HepG2 (cell line): ENCODE data around the gene DNAJB5. TPM values are rescaled to one million over a fixed set of nuclear protein-coding genes. Genes with fewer than 3 reads are reported as not detected.

Experiments used
- ATAC-seq: fragments of 200-7000 bp; cut with Tn5 transposase; 3 replicates; pipeline ENCODE4 v1.9.1; 2020; ENCODE audit warnings: mild to moderate bottlenecking, moderate library complexity
- BruUV-seq: library from RNA; stranded (reverse); fragments of 400-500 nt; replicated peaks from 2 replicates; lab custom pipeline; 2021; lab: Mats Ljungman, UMichigan
- CTCF ChIA-PET: fragments of 300-600 bp; formaldehyde crosslinking; extraction: SDS; loops from one replicate; lab custom pipeline; 2021; ENCODE audit warnings: low total read pairs, inconsistent platforms, low intra/inter-chr PET ratio; lab: Yijun Ruan, JAX
- POLR2A ChIA-PET: fragments of 350-600 bp; sonication (Branson Sonifier 250); formaldehyde crosslinking; loops from one replicate; lab custom pipeline; 2020; ENCODE audit warnings: antibody characterized with exemption, inconsistent platforms; lab: Yijun Ruan, JAX
- DNase-seq: peaks from one replicate; pipeline ENCODE4 v3.0.0-alpha.2; 2015; ENCODE audit warnings: low spot score
- FAIRE-seq: peaks from 3 replicates; lab custom pipeline; 2011; peaks lifted over from hg19 to GRCh38; lab: Jason Lieb, UNC
- H2AFZ ChIP-seq: one replicate; pipeline ENCODE4 v1.6.1; 2011; ENCODE audit warnings: low read length, inconsistent platforms
- H3K27ac ChIP-seq: fragments of 300-600 bp; 3 replicates; pipeline ENCODE4 v1.8.0; 2011; ENCODE audit warnings: mixed run types, mild to moderate bottlenecking, mixed read lengths, low read length, inconsistent platforms; ENCODE audit not compliant: insufficient read depth; ENCODE audit errors: extremely low read length
- H3K27me3 ChIP-seq, 2 experiments: fragments of 200-600 bp in 1 of 2; 2 replicates in 1 of 2; 3 replicates in 1 of 2; pipeline versions ENCODE4 v1.6.0 to v1.8.0; 2011; ENCODE audit warnings: low read length in 2 of 2, mild to moderate bottlenecking in 2 of 2, moderate library complexity in 2 of 2, inconsistent platforms in 1 of 2; ENCODE audit not compliant: insufficient read depth in 2 of 2, control insufficient read depth in 1 of 2
- H3K36me3 ChIP-seq, 2 experiments: fragments of 200-600 bp in 1 of 2; replicated peaks in 1 of 2; 2 replicates in 1 of 2; 3 replicates in 1 of 2; pipeline versions ENCODE4 v1.5.1 to v1.8.0; 2011; ENCODE audit warnings: low read length in 2 of 2, inconsistent platforms in 1 of 2; ENCODE audit not compliant: insufficient read depth in 2 of 2, control insufficient read depth in 1 of 2
- H3K4me1 ChIP-seq: 2 replicates; pipeline ENCODE4 v1.5.1; 2012; ENCODE audit warnings: low read length, inconsistent platforms; ENCODE audit not compliant: insufficient read depth
- H3K4me2 ChIP-seq: 2 replicates; pipeline ENCODE4 v1.6.0; 2011; ENCODE audit warnings: low read depth, low read length, inconsistent platforms
- H3K4me3 ChIP-seq, 3 experiments: fragments of 200-600 bp in 1 of 3; sonication (generic), shearing (Covaris generic) in 1 of 3; replicated peaks in 1 of 3; 2 replicates each; pipeline ENCODE4 v1.5.1; 2011 to 2016; ENCODE audit warnings: low read length in 3 of 3, inconsistent platforms in 2 of 3, low read depth in 2 of 3, mild to moderate bottlenecking in 2 of 3, control low read depth in 1 of 3, mixed read lengths in 1 of 3; ENCODE audit not compliant: insufficient read depth in 1 of 3
- H3K79me2 ChIP-seq: one replicate; pipeline ENCODE4 v1.6.1; 2011; ENCODE audit warnings: low read length, inconsistent platforms; ENCODE audit not compliant: insufficient read depth
- H3K9ac ChIP-seq: 2 replicates; pipeline ENCODE4 v1.6.0; 2011; ENCODE audit warnings: mild to moderate bottlenecking, low read depth, low read length, inconsistent platforms; ENCODE audit not compliant: insufficient read depth
- H3K9me3 ChIP-seq: 2 replicates; pipeline ENCODE4 v1.5.1; 2012; ENCODE audit warnings: mild to moderate bottlenecking, low read length
- H4K20me1 ChIP-seq: 2 replicates; pipeline ENCODE4 v1.6.0; 2011; ENCODE audit warnings: inconsistent platforms, mild to moderate bottlenecking, low read length, moderate library complexity; ENCODE audit not compliant: insufficient read depth
- BORCS8-MEF2B ChIP-seq: sonication (generic); formaldehyde crosslinking; IDR thresholded peaks from 2 replicates; pipeline ENCODE4 v1.8.0; 2022; ENCODE audit warnings: mild to moderate bottlenecking, missing genetic modification reagents
- CHD4 ChIP-seq: fragments of 200-600 bp; sonication (generic); IDR thresholded peaks from 2 replicates; pipeline ENCODE4 v1.7.0; 2017; ENCODE audit warnings: mild to moderate bottlenecking, low read length, borderline replicate concordance
- MAFK ChIP-seq, 2 experiments: IDR thresholded peaks in 1 of 2; conservative IDR thresholded peaks in 1 of 2; 2 replicates each; pipeline ENCODE4 v1.6.1; 2011; ENCODE audit warnings: improper control_type of control experiment in 2 of 2, low read length in 2 of 2
- RBM22 ChIP-seq: fragments of 200-400 bp; formaldehyde crosslinking; optimal IDR thresholded peaks from 2 replicates; pipeline ENCODE3; 2017; ENCODE audit warnings: mild to moderate bottlenecking, low read length, moderate library complexity
- TSC22D2 ChIP-seq: sonication (generic); formaldehyde crosslinking; IDR thresholded peaks from 2 replicates; pipeline ENCODE4 v1.5.1; 2020; ENCODE audit warnings: missing genetic modification reagents, mild to moderate bottlenecking, borderline replicate concordance
- ZBTB7A ChIP-seq: sonication (generic); formaldehyde crosslinking; IDR thresholded peaks from 2 replicates; pipeline ENCODE4 v1.8.0; 2022; ENCODE audit warnings: mild to moderate bottlenecking, missing genetic modification reagents
- ZNF256 ChIP-seq: sonication (generic); formaldehyde crosslinking; conservative IDR thresholded peaks from 2 replicates; pipeline ENCODE4 v1.4.0; 2020; ENCODE audit warnings: missing genetic modification reagents
- ZNF317 ChIP-seq: sonication (generic); formaldehyde crosslinking; IDR thresholded peaks from 2 replicates; pipeline ENCODE4 v1.5.0; 2020; ENCODE audit warnings: mild to moderate bottlenecking, missing genetic modification reagents
- WGBS: methylation state at CpG from one replicate; pipeline ENCODE4 v1.1.6; 2017; ENCODE audit warnings: low lambda C conversion rate; 5-methylcytosine and 5-hydroxymethylcytosine counted together
- in situ Hi-C: cut with HindIII; loops from 2 replicates; pipeline ENCODE4 v1.10.0; 2017; ENCODE audit warnings: low pct_unique_long_range_greater_than_20kb; ENCODE audit not compliant: extremely low pct_ligation_motif_present
- intact Hi-C: fragments of 100-400 bp; cut with micrococcal nuclease; formaldehyde crosslinking; loops from one replicate; pipeline ENCODE4 v1.10.0; 2022; ENCODE audit not compliant: unreplicated experiment
- polyA plus RNA-seq, 8 experiments: library from polyadenylated mRNA; depleted of rRNA in 3 of 8; stranded (reverse) in 7 of 8; unstranded in 1 of 8; fragments of >200 nt; fragmentation: Illumina TruSeq in 4 of 8; extraction: Trizol in 4 of 8; gene quantifications; 2 replicates each; pipeline versions ENCODE4 v1.2.1 to v1.2.3, GENCODE V29; 2011 to 2016; ENCODE audit warnings: low read depth in 4 of 8, missing spikeins in 1 of 8, mixed read lengths in 1 of 8; ENCODE audit not compliant: insufficient read depth in 1 of 8
- total RNA-seq, 5 experiments: library from RNA; depleted of rRNA; stranded (reverse); fragments of >200 nt; fragmentation: Illumina TruSeq; extraction: Trizol; gene quantifications; 2 replicates each; pipeline ENCODE4 v1.2.3, GENCODE V29; 2016; ENCODE audit warnings: low read depth in 1 of 5
- TF ChIP-seq, protein P1 (sequence below): sonication (generic); formaldehyde crosslinking; IDR thresholded peaks from 2 replicates; pipeline ENCODE4 v1.4.0; 2020; ENCODE audit warnings: missing genetic modification reagents, borderline replicate concordance
- TF ChIP-seq, protein P2 (sequence below): sonication (generic); formaldehyde crosslinking; conservative IDR thresholded peaks from 2 replicates; pipeline ENCODE4 v1.4.0; 2020; ENCODE audit warnings: missing genetic modification reagents

DNAJB5 gene
- total and polyA plus RNA-seq, 2 of the 13 experiments (the other 11 are each of a cell fraction or from before 2014, with no cell fraction given), result 0.40 to 0.69 TPM

DNA sequence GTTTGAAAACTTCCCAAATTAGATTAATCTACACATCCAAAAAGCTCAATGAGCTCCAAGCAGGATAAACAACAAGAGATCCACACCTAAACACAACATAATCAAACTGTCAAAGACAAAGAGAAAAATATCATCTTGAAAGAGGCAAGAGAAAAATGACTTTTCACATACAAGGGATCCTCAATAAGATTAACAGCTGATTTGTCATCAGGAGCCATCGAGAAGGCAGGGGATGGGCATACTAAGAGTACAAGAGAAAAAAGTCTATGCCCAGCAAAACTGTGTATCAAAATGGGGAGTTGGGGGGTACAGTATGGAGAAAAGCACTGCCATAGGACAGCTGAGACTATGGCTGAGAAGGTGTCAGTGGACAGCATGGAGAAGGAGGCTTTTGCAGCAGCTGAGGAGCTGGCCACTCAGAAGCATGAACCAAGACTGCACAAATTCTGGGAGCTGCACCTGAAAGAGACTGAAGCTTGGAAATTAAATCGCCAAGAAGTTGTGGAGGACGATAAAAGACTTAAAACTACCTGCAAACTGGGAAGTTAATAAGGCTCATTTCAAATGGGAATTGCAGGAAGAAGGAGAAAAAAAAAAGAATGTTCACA lies 20.9 kb downstream of the DNAJB5 start:
- Histone ChIP-seq H3K79me2 (no peaks in the 10 kb centered on the region), H4K20me1 (no peaks in the 10 kb centered on the region), H3K9ac (no peak overlapping the region), H3K27ac (no peak overlapping the region), H3K9me3 (peaks cover 14% of the 10 kb centered on the region), H3K4me3 (no peak overlapping the region), H3K4me1 (no peaks in the 10 kb centered on the region), H3K4me2 (no peak overlapping the region), H2AFZ (no peak overlapping the region), H3K27me3 (no peaks in the 10 kb centered on the region), H3K36me3 (no peaks in the 10 kb centered on the region)
- ATAC-seq, result no peak
- ChIA-PET CTCF (interaction anchor here (0.8 kb wide), 1 partner anchor 50 kb away, joined by 3 read pairs; no protein-coding TSS in a partner anchor), POLR2A (no interaction called here)
- TF ChIP-seq CHD4 (no peak), ZNF317 (peak; percentile 63; the same call in 1 of the 2 replicates)
- WGBS, result 27% methylated on average over 3 of the region's 3 CpGs
- FAIRE-seq, result no peak
- BruUV-seq, result no TSS peak
- in situ Hi-C loops, result no loop called here
- intact Hi-C loops, result no loop called here
- no peak for DNase-seq

DNA sequence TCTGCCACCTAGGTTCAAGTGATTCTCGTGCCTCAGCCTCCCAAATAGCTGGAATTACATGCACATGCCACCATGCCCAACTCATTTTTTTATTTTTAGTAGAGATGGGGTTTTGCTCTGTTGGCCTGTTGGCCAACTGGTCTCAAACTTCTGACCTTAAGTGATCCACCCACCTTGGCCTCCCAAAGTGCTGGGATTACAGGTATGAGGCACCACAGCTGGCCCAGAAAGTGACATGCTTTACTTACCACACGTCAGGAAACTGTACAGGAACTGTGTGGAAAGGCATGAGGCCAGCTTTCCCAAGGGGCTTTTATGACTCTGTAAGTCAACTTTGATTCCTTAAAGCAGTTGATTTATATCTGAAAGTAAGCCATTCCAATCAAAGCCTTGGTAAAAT lies 25.0 kb downstream of the DNAJB5 start:
- TF ChIP-seq, protein P1, sequence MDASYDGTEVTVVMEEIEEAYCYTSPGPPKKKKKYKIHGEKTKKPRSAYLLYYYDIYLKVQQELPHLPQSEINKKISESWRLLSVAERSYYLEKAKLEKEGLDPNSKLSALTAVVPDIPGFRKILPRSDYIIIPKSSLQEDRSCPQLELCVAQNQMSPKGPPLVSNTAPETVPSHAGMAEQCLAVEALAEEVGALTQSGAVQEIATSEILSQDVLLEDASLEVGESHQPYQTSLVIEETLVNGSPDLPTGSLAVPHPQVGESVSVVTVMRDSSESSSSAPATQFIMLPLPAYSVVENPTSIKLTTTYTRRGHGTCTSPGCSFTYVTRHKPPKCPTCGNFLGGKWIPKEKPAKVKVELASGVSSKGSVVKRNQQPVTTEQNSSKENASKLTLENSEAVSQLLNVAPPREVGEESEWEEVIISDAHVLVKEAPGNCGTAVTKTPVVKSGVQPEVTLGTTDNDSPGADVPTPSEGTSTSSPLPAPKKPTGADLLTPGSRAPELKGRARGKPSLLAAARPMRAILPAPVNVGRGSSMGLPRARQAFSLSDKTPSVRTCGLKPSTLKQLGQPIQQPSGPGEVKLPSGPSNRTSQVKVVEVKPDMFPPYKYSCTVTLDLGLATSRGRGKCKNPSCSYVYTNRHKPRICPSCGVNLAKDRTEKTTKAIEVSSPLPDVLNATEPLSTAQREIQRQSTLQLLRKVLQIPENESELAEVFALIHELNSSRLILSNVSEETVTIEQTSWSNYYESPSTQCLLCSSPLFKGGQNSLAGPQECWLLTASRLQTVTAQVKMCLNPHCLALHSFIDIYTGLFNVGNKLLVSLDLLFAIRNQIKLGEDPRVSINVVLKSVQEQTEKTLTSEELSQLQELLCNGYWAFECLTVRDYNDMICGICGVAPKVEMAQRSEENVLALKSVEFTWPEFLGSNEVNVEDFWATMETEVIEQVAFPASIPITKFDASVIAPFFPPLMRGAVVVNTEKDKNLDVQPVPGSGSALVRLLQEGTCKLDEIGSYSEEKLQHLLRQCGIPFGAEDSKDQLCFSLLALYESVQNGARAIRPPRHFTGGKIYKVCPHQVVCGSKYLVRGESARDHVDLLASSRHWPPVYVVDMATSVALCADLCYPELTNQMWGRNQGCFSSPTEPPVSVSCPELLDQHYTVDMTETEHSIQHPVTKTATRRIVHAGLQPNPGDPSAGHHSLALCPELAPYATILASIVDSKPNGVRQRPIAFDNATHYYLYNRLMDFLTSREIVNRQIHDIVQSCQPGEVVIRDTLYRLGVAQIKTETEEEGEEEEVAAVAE (CRISPR knock-in tag), result no peak
- no peak for TF ChIP-seq ZNF256 (CRISPR knock-in tag)
- TF ChIP-seq, protein P2, sequence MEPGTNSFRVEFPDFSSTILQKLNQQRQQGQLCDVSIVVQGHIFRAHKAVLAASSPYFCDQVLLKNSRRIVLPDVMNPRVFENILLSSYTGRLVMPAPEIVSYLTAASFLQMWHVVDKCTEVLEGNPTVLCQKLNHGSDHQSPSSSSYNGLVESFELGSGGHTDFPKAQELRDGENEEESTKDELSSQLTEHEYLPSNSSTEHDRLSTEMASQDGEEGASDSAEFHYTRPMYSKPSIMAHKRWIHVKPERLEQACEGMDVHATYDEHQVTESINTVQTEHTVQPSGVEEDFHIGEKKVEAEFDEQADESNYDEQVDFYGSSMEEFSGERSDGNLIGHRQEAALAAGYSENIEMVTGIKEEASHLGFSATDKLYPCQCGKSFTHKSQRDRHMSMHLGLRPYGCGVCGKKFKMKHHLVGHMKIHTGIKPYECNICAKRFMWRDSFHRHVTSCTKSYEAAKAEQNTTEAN (CRISPR knock-in tag), result no peak
- TF ChIP-seq ZBTB7A (CRISPR knock-in tag), result no peak
- no peak for TF ChIP-seq TSC22D2 (CRISPR knock-in tag)
- TF ChIP-seq RBM22, result no peak
- no peak for TF ChIP-seq MAFK (conservative IDR thresholded peaks at IDR 0.05 in 1 of 2, IDR thresholded peaks at IDR 0.05 in 1 of 2; ENCODE audit: low read length in 2 of 2)
- no peak for TF ChIP-seq BORCS8-MEF2B (CRISPR knock-in tag)
- TF ChIP-seq, all 625 proteins: peak for 0
- BruUV-seq, result no TSS peak
- H3K27ac ChIP-seq, result no peak overlapping the region
- WGBS, result 14% methylated on average over 2 of the region's 2 CpGs
- intact Hi-C loops, result no loop called here
- no peaks in the 10 kb centered on the region for H4K20me1 ChIP-seq
- ATAC-seq, result no peak
- no peaks in the 10 kb centered on the region for H3K27me3 ChIP-seq
- H2AFZ ChIP-seq, result no peak overlapping the region
- ChIA-PET POLR2A (no interaction called here), CTCF (no interaction called here)
- in situ Hi-C loops, result no loop called here
- H3K79me2 ChIP-seq, result no peaks in the 10 kb centered on the region
- H3K4me3 ChIP-seq, result no peak overlapping the region
- H3K9me3 ChIP-seq, result peaks cover 14% of the 10 kb centered on the region
- H3K9ac ChIP-seq, result no peak overlapping the region
- no peak overlapping the region for H3K4me2 ChIP-seq
- DNase-seq, result no peak
- FAIRE-seq, result no peak
- H3K36me3 ChIP-seq, result no peaks in the 10 kb centered on the region
- H3K4me1 ChIP-seq, result no peaks in the 10 kb centered on the region
